Activated CD8-positive, alpha-beta memory T cell treated with anti-CD3 and anti-CD28 coated beads, Interleukin-2, amount 10 ng/mL, durations not matched to agents 7 days and 5 days (primary cell): ENCODE data around the gene MUC6. TPM values are rescaled to one million over a fixed set of nuclear protein-coding genes. Genes with fewer than 3 reads are reported as not detected.

ENCODE experiments used
- ATAC-seq: fragments of 150-1000 bp; cut with Tn5 transposase; one replicate; pipeline ENCODE4 v1.10.0; 2021; ENCODE audit warnings: moderate library complexity
- CTCF ChIA-PET: fragments of 350-600 bp; sonication (Branson Sonifier 250); formaldehyde crosslinking; loops from one replicate; lab custom pipeline; 2021; ENCODE audit warnings: antibody characterized with exemption; lab: Charles Lee
- DNase-seq: peaks from one replicate; pipeline ENCODE4 v3.0.0-alpha.2; 2020
- H3K27ac Mint-ChIP-seq: one replicate; pipeline ENCODE4 v1.8.0; 2021; ENCODE audit warnings: mild to moderate bottlenecking, mixed read lengths
- H3K27me3 Mint-ChIP-seq: one replicate; pipeline ENCODE4 v1.8.0; 2021; ENCODE audit warnings: mixed read lengths
- H3K36me3 Mint-ChIP-seq: one replicate; pipeline ENCODE4 v1.8.0; 2021; ENCODE audit warnings: mild to moderate bottlenecking, mixed read lengths
- H3K4me1 Mint-ChIP-seq: one replicate; pipeline ENCODE4 v1.8.0; 2021; ENCODE audit warnings: mixed read lengths
- H3K4me3 Mint-ChIP-seq: one replicate; pipeline ENCODE4 v1.8.0; 2021; ENCODE audit warnings: mild to moderate bottlenecking, moderate library complexity, mixed read lengths
- H3K9me3 Mint-ChIP-seq: one replicate; pipeline ENCODE4 v1.8.0; 2022; ENCODE audit warnings: low read depth, mixed read lengths
- total RNA-seq, 2 experiments: library from RNA; stranded (reverse); gene quantifications; one replicate each; pipeline ENCODE4 v1.2.3, GENCODE V29; 2021

The MUC6 gene
- total RNA-seq, 2 experiments from 2014 or later = not detected

DNA sequence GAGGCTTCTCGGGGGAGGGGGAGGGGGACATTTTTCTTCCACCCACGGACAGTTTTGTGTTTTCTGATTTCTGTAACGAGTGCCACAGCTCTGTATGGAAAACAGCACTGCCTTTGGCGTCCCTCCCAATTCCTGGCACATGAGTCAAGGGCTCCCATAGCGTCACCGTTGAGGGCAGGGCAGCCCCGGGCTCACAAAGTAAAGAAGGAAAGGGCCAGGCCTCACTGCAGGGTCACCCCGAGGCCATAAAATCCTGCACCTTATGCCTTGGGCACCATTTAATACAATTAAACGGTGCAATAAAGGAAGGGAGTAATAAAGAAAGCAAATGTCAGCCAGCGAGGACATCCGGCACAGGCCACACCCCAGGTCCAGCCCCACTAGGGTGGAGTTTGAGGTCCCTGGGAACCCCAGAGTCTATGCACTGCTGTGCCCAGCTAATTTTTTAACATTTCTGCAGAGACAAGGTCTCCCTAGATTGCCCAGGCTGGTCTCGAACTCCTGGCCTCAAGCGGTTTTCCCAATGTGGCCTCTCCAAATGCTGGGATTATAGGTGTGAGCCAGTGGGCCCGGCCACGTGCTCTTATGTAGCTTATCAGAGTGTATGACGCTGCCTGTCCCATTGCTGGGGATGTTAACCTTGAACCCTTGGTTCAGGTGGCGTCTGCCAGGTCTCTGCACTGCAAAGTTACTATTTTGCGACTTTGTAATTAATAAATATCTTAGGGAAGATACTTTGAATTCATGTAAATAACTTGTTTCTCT, 24.5 kb upstream of the MUC6 start:
- no peak overlapping the region for H3K4me3 Mint-ChIP-seq
- no peak for DNase-seq
- ATAC-seq = no peak
- CTCF ChIA-PET = interaction anchor here (1.3 to 1.5 kb wide), 2 partner anchors 10 to 15 kb away, joined by 3 to 8 read pairs; no protein-coding TSS in a partner anchor
- peaks cover 23% of the 10 kb centered on the region for H3K27me3 Mint-ChIP-seq
- H3K27ac Mint-ChIP-seq = no peak overlapping the region
- H3K36me3 Mint-ChIP-seq = no peaks in the 10 kb centered on the region
- H3K4me1 Mint-ChIP-seq = no peaks in the 10 kb centered on the region
- no peaks in the 10 kb centered on the region for H3K9me3 Mint-ChIP-seq

DNA sequence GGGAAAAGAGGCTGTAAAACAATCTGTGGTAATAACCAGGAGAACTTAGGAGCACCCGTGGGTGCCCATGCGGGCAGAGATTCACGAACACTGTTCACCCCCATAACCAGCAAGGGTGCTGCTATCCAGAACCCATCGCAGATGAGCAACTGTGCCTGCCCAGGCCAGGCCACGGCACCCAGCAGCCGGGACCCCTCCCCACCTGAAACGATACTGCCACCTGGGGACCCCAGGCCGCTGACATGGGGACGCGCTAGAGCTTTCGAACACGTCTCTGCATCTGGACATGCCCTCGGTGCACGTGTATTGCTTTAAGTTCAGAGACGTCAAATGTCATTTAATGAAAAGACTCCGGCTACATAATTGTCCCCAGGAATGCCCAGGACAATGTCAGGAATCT, 23.9 kb upstream of the MUC6 start:
- Mint-ChIP-seq H3K4me3 (no peak overlapping the region), H3K27me3 (peaks cover 19% of the 10 kb centered on the region), H3K9me3 (no peaks in the 10 kb centered on the region), H3K27ac (no peak overlapping the region), H3K36me3 (no peaks in the 10 kb centered on the region), H3K4me1 (no peaks in the 10 kb centered on the region)
- ATAC-seq = no peak
- CTCF ChIA-PET = no interaction called here
- no peak for DNase-seq

DNA sequence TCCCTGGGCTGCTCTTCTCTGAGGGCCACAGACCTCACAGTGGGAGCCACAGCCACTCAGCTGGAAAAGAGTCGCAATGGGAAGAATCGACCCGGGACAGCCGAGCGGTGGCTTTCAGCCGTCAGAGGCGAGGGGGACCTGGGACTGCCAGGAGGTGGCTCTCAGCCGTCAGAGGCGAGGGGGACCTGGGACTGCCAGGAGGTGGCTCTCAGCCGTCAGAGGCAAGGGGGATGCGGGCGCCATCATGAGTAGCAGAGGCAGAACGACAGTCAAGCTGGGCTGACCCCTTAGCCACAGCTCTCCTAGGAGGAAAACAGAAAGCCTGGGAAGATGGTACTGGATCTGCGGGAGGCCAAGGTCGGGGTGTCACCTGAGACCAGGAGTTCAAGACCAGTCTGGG, 23.2 kb upstream of the MUC6 start:
- Mint-ChIP-seq H3K27ac (no peak overlapping the region), H3K4me1 (no peaks in the 10 kb centered on the region), H3K4me3 (no peak overlapping the region), H3K27me3 (peaks cover 19% of the 10 kb centered on the region), H3K36me3 (no peaks in the 10 kb centered on the region), H3K9me3 (no peaks in the 10 kb centered on the region)
- DNase-seq = no peak
- ATAC-seq = no peak
- CTCF ChIA-PET = no interaction called here

DNA sequence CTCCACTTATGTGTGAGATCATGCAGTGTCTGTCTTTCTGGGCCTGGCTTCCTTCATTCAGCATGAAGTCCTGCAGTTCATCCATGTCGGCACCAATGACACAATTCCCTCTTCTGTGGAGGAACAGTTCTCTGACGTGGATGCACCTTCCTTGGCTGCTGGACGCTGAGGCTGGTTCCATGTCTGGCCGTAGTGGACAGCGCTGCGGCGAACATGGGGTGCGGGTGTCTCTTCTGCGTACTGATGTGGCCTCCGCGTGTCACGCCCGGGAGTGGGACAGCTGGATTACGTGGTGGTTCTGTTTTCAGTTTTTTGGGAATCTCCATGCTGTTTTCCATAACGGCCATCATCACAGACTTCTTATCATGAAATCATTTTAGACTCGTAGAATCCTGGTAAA, 21.3 kb upstream of the MUC6 start:
- Mint-ChIP-seq H3K9me3 (no peaks in the 10 kb centered on the region), H3K36me3 (no peaks in the 10 kb centered on the region), H3K4me3 (no peak overlapping the region), H3K4me1 (no peaks in the 10 kb centered on the region), H3K27me3 (peaks cover 6% of the 10 kb centered on the region), H3K27ac (no peak overlapping the region)
- DNase-seq (no peak), ATAC-seq (no peak)
- CTCF ChIA-PET = interaction anchor here (1.3 kb wide), 1 partner anchor 209 kb away, joined by 6 read pairs; no protein-coding TSS in a partner anchor

DNA sequence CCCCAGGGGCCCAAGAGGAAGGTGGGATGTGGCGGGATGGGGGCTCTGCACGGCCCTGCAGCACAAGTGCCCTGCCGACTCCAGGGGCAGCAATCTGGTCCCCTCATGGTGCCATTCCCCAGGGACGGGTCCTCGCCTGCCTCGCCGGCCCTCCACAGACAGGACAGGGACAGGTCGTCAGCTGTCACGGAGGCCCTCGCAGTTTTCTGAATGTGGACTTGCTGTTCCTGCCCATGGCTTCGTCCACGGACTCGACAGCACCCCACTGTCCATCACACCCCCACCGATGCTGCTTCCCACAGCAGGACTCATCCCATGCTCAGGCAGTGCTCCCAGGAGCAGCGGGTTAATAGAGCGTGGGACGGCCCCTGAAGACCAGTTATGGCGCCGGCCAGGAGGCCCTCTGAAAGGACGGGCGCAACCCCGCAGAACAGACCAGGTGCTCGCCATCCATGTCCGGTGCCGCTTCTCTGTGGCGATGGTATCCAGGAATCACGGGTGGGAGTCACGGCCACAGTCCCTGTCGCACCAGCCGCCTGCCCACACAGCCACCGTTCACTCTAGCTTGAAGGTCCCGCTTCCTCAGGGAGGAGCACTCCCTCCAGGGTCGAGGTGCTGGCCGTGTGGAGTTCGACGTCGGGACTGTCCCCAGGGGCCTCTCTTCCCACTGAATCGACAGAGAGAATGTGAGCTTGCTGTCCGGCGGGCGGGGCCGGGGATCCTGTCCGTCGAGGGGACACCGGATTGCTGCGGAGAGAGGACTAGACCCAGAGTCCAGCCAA, 19.7 kb upstream of the MUC6 start:
- Mint-ChIP-seq H3K4me3 (no peak overlapping the region), H3K36me3 (no peaks in the 10 kb centered on the region), H3K9me3 (no peaks in the 10 kb centered on the region), H3K27me3 (peaks cover 2% of the 10 kb centered on the region), H3K4me1 (no peaks in the 10 kb centered on the region), H3K27ac (no peak overlapping the region)
- no peak for DNase-seq
- no peak for ATAC-seq
- CTCF ChIA-PET = no interaction called here

DNA sequence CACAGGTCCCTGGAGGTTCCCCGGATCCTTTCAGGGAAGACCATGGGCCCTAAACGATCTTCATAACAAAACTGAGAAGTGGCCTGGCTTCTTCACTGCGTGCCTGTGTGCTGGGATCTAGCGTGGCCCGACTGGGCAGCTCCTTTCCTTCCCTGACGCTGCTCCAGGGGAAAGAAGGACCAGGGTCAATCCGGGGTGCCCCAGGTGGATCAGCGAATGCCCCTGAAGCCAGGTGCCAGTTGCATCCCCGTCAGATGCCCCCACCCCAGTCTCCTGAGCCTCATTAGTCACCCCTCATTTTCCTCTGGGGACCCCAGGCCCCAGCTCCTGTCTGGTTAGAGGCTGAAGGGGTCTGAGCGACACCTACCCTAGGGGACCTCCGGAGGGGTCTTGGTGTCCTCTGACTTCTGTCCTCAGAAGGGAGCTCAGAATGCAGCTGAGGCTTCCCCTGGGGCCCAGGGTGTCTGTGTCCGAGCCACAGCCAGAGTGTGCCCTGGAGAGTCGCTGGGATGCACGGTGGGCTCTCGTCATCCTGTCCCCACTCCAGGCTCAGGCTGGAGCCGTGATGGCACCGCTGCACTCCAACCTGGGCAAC, 18.7 kb upstream of the MUC6 start:
- no peaks in the 10 kb centered on the region for H3K36me3 Mint-ChIP-seq
- H3K27ac Mint-ChIP-seq = no peak overlapping the region
- CTCF ChIA-PET = no interaction called here
- no peak for ATAC-seq
- no peak for DNase-seq
- peaks cover 2% of the 10 kb centered on the region for H3K27me3 Mint-ChIP-seq
- H3K4me3 Mint-ChIP-seq = no peak overlapping the region
- no peaks in the 10 kb centered on the region for H3K4me1 Mint-ChIP-seq
- H3K9me3 Mint-ChIP-seq = no peaks in the 10 kb centered on the region

DNA sequence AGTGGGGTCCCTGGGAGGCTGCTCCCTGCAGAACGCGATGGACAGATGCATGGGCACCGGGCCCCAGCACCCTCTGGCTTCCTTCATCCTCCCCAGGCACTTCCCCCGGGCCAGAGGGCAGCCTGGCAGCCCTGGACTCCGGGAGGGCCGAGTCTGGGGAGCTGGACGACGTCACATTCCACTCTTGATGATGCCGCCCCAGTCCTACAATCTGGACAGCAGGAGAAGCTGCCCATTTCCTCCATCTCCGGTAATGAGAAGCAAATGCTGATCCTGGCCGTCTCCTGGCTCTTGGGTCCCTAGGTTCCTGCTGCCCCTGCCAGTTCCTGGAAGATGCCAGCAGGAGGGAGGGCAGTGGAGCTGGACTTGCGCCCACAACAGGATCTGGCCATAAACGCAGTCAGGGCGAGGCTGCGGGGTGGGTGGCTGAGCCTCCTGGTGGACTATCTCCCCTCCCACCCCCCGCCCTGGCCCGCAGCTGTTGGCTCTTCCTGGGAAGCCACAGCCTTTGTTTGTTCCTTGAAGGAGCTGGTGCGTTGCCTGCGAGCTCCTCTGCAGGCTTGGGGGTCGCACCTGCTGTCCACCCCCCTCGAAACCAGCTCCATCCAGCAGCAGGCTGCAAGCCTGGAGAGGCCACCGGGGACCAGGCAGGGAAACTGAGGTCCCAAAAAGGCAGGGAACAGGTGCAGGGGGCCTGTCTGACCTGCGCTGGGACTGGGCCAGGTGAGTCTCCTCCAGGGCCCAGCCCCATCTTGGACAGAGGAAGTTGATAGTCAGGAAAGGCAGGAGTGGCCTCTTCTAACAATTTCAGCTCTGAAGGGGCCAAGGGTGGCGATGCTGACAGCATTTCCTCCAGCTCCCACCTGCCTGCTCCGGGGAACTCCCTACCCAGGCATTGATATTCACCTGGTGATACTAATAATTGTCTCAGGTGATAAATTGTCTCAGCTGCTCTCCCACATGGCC, 17.9 kb upstream of the MUC6 start:
- Mint-ChIP-seq H3K27ac (no peak overlapping the region), H3K4me1 (no peaks in the 10 kb centered on the region), H3K4me3 (no peak overlapping the region), H3K9me3 (no peaks in the 10 kb centered on the region), H3K27me3 (peaks cover 2% of the 10 kb centered on the region), H3K36me3 (no peaks in the 10 kb centered on the region)
- DNase-seq (no peak), ATAC-seq (no peak)
- CTCF ChIA-PET = interaction anchor here (1.3 to 2.1 kb wide), 2 partner anchors 12 to 206 kb away, joined by 3 to 7 read pairs; no protein-coding TSS in a partner anchor

DNA sequence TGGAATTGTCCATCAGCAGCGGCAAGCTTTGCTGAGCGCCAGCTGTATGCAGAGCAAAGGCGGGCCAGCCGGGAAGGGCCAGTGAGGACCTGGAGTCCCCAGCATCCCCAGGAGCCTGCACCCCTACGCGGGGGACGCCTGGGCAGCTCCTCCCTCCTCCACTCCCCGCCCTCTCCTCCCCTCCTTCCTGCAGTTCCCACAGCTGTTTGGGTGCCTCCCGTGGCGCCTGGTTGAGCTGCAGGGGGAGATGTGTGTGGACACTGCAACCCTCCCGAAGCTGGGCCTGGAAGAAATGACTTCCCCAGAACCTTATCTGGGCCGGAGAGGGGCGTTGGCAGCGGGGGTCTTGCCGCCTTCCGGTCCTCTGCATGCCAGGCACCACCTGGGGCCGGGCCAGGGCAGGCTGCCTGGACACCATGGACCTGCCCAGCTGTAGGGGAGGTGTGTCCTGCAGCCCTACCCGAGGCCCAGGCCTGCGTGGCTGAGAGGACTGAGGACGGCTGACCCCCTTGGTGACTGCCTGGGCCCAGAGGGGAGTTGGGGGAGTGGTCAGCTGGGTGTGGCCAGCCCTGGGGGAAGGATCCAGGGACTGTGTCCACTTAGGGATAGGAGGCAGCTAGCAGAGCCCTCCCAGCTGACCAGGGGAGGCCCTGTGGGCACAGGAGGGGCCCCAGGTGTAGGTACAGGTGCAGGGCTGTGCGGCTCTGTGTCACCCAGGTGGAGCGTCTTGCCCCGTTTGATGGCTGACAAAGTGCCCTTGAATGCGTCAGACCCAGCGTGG, 16.8 kb upstream of the MUC6 start:
- H3K4me1 Mint-ChIP-seq = no peaks in the 10 kb centered on the region
- H3K27me3 Mint-ChIP-seq = no peaks in the 10 kb centered on the region
- ATAC-seq = no peak
- CTCF ChIA-PET = interaction anchor here (1.3 to 2.1 kb wide), 2 partner anchors 11 to 205 kb away, joined by 3 to 7 read pairs; no protein-coding TSS in a partner anchor
- no peaks in the 10 kb centered on the region for H3K9me3 Mint-ChIP-seq
- H3K36me3 Mint-ChIP-seq = no peaks in the 10 kb centered on the region
- no peak overlapping the region for H3K4me3 Mint-ChIP-seq
- no peak overlapping the region for H3K27ac Mint-ChIP-seq
- no peak for DNase-seq

DNA sequence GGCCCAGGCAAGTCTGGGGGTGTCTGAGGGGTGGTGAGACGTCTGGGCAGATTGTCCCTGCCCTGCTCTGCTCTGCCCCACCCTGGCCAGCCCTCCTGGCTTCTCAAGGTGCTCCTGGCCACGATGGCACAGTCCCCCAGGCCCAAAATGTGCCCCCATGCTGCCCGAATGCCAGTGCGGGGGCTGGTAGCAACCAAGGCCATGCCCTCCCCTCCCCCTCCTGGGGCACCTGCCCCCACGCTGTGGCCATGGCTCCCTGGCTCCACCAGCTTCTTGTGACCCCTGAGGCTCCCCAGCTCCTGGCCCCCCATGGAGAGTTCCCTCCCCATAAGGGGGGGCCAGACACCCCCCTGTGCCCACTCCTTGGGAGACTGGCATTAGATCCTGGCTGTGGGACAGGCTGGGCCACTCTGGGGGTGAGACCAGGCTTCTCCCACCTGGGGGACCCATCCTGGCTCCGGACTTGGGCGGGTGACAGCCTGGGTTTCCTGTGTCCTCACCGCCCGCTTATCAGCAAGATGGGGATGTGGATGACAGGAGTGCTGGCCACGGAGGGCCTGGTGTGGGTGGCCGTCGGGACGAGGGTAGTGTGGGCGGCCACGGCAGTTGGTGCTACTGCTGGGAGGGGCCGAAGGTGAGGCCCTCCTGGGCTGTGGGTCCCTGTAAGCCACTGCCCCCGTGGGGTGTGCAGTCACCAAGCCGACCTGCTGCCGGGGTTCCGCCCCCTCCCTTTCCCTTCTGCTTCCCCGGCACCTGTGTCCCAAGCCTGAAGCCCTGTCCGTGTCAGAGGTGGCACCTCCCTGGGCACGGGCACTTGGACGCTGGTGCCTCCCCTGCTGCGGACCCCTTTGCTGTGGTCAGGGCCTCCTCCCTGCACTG, 15.9 kb upstream of the MUC6 start:
- H3K27me3 Mint-ChIP-seq = no peaks in the 10 kb centered on the region
- no peak overlapping the region for H3K4me3 Mint-ChIP-seq
- no peaks in the 10 kb centered on the region for H3K9me3 Mint-ChIP-seq
- no peaks in the 10 kb centered on the region for H3K36me3 Mint-ChIP-seq
- no peak for DNase-seq
- no peak for ATAC-seq
- no peak overlapping the region for H3K27ac Mint-ChIP-seq
- CTCF ChIA-PET = interaction anchor here (0.9 to 3.4 kb wide), 8 partner anchors 10 to 326 kb away, joined by 3 to 41 read pairs (median 6); no protein-coding TSS in a partner anchor
- no peaks in the 10 kb centered on the region for H3K4me1 Mint-ChIP-seq

DNA sequence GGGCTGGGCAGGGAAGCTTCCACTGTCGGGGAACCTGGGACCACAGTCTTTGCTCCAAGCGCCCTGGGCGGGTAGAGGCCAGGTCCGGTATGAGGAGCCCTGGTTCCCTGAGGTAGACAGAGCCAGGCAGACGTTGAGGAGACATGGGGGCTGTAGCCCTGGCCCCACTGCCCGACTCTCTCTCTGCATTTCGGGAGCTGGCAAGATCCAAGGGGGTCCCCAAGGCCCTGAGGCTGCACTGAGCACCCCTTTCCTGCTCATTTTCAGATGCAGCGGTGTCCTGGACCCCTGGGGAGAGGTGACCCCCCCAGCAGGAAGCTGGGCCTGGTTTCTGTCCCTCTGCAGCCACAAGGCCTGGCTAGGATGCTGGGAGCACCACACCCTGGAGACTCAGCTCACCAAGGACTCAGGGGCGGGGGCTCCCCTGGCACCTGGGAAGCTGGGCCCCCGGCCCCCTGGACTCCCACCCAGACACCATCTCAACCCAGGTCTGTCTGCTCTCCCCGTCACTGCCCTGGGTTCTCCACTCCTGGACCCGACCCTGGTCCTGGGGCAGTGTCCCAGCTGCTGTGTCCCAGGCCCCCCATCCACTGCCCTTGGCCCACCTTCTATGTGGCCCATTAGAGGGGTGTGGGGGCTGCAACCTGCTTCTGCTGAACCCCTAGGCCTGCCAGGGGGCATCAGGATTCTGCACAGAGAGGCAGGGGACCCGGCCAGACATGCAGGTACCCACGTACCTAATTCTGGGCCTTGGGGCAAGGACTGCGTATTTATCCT, 15.0 kb upstream of the MUC6 start:
- H3K9me3 Mint-ChIP-seq = no peaks in the 10 kb centered on the region
- no peaks in the 10 kb centered on the region for H3K27me3 Mint-ChIP-seq
- CTCF ChIA-PET = interaction anchor here (0.9 to 3.4 kb wide), 11 partner anchors 10 to 325 kb away, joined by 3 to 41 read pairs (median 4); partner anchors contain the start of gene CHID1
- no peak overlapping the region for H3K4me3 Mint-ChIP-seq
- no peaks in the 10 kb centered on the region for H3K4me1 Mint-ChIP-seq
- no peak overlapping the region for H3K27ac Mint-ChIP-seq
- ATAC-seq (no peak), DNase-seq (no peak)
- H3K36me3 Mint-ChIP-seq = no peaks in the 10 kb centered on the region
